GM23338 (cell line): ENCODE results near the gene RNF152. TPM values are rescaled to one million over a fixed set of nuclear protein-coding genes. Genes with fewer than 3 reads are reported as not detected.

Experiments
- CTCF ChIP-seq, 2 experiments: fragments of 200-600 bp in 1 of 2; sonication (generic) in 1 of 2; conservative IDR thresholded peaks; 2 replicates each; pipeline versions ENCODE4 v1.5.1 to v1.6.1; 2016 to 2017; ENCODE audit warnings: antibody characterized with exemption in 2 of 2, low read depth in 2 of 2, mild to moderate bottlenecking in 2 of 2, moderate library complexity in 1 of 2
- ETS1 ChIP-seq: IDR thresholded peaks from 2 replicates; pipeline ENCODE4 v1.6.1; 2016; ENCODE audit warnings: antibody characterized with exemption
- EZH2 ChIP-seq: fragments of 200-600 bp; sonication (generic); IDR thresholded peaks from one replicate; pipeline ENCODE4 v1.8.0; 2017; ENCODE audit warnings: antibody characterized with exemption, mild to moderate bottlenecking, low read depth; ENCODE audit not compliant: unreplicated experiment
- REST ChIP-seq: IDR thresholded peaks from one replicate; pipeline ENCODE4 v1.6.1; 2018; ENCODE audit warnings: antibody characterized with exemption; ENCODE audit not compliant: unreplicated experiment
- STAT1 ChIP-seq: IDR thresholded peaks from one replicate; pipeline ENCODE4 v1.6.1; 2016; ENCODE audit warnings: antibody characterized with exemption; ENCODE audit not compliant: unreplicated experiment
- ZNF331 ChIP-seq: fragments of 250-450 bp; sonication (Bioruptor Pico); IDR thresholded peaks from 2 replicates; pipeline ENCODE4 v1.5.0; 2020; ENCODE audit warnings: low read depth, mild to moderate bottlenecking, moderate library complexity
- ZNF462 ChIP-seq: fragments of 250-450 bp; sonication (Bioruptor Pico); IDR thresholded peaks from 2 replicates; pipeline ENCODE4 v1.5.0; 2020; ENCODE audit warnings: mild to moderate bottlenecking, moderate library complexity
- polyA plus RNA-seq: library from polyadenylated mRNA; unstranded; fragments of >200 nt; fragmentation: Nextera tagmentation; extraction: Ambion mirVana; gene quantifications from 2 replicates; pipeline ENCODE4 v1.2.1, GENCODE V29; 2016
- total RNA-seq: library from RNA; depleted of rRNA; stranded (reverse); fragments of >200 nt; shearing (Covaris generic); gene quantifications from 2 replicates; pipeline ENCODE4 v1.2.3, GENCODE V29; 2014

RNF152 gene
- total and polyA plus RNA-seq, 2 experiments from 2014 or later = 1.2 to 2.9 TPM

GRCh38 chr18:61887838-61888237 is 5.0 kb downstream of the RNF152 start (continued):
- no peak for TF ChIP-seq ZNF462 (CRISPR knock-in tag)
- no peak for TF ChIP-seq CTCF (conservative IDR thresholded peaks at IDR 0.05; ENCODE audit: low read depth in 2 of 2)
- no peak for TF ChIP-seq REST
- no peak for TF ChIP-seq ZNF331 (CRISPR knock-in tag)
- no peak for TF ChIP-seq STAT1
- no peak for TF ChIP-seq ETS1
- no peak for TF ChIP-seq EZH2
